Sigmoid colon (tissue), 4 donors: ENCODE results near the gene THAP5.

Experiments used
- CTCF ChIP-seq, 4 experiments: fragments of 450-650 bp in 3 of 4; fragments of 200-600 bp in 1 of 4; IDR thresholded peaks; one replicate each; pipeline ENCODE4 v1.5.1; 2016 to 2019; ENCODE audit warnings: antibody characterized with exemption in 4 of 4, mild to moderate bottlenecking in 3 of 4, moderate library complexity in 2 of 4
- EP300 ChIP-seq, 4 donors: sonication (generic); formaldehyde crosslinking; IDR thresholded peaks; one replicate each; pipeline ENCODE4 v1.6.1; 2017; ENCODE audit warnings: antibody characterized with exemption in 4 of 4
- POLR2A ChIP-seq, 2 donors: fragments of 450-650 bp; IDR thresholded peaks; one replicate each; pipeline ENCODE4 v1.6.1; 2016; ENCODE audit warnings: antibody characterized with exemption in 2 of 2, mild to moderate bottlenecking in 2 of 2, moderate library complexity in 2 of 2

DNA sequence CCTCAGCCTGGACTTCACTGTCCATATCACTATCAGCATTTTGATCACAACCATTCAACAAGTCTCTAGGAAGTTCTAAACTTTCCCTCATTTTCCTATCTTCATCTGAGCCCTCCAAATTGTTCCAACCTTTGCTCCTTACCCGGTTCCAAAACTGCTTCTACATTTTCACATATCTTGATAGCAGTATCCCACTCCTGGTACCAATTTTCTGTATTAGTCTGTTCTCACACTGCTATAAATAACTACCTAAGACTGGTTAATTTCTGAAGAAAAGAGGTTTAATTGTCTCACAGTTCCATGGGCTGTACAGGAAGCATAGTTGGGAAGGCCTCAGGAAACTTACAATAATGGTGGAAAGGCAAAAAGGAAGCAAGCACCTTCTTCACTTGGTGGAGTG lies 11.9 kb downstream of the THAP5 start:
- TF ChIP-seq CTCF (IDR thresholded peaks at IDR 0.05) (no peak), POLR2A (IDR thresholded peaks at IDR 0.05) (no peak), EP300 (IDR thresholded peaks at IDR 0.05) (no peak)
